Cardiac muscle cell (in vitro differentiated cells and primary cell): ENCODE measurements around the gene COL5A1. TPM values are rescaled to one million over a fixed set of nuclear protein-coding genes. Genes with fewer than 3 reads are reported as not detected.

ENCODE experiments used
- DNase-seq, 2 donors: peaks; one replicate each; pipeline versions ENCODE4 v3.0.0 to v3.0.0-alpha.2; 2010 to 2017; ENCODE audit warnings: low read depth in 1 of 2, low spot score in 1 of 2
- H3K27ac ChIP-seq: fragments of 200-600 bp; sonication (generic); 2 replicates; pipeline ENCODE4 v1.5.1; 2016
- H3K27me3 ChIP-seq: fragments of 200-600 bp; sonication (generic); 2 replicates; pipeline ENCODE4 v1.6.0; 2016; ENCODE audit warnings: control low read depth
- H3K36me3 ChIP-seq: fragments of 200-600 bp; sonication (generic); 2 replicates; pipeline ENCODE4 v1.5.1; 2016; ENCODE audit warnings: control low read depth
- H3K4me1 ChIP-seq: fragments of 200-600 bp; sonication (generic); 2 replicates; pipeline ENCODE4 v1.8.1; 2017; ENCODE audit warnings: low read depth, mild to moderate bottlenecking, mixed run types
- H3K4me3 ChIP-seq: fragments of 200-600 bp; sonication (generic); 2 replicates; pipeline ENCODE4 v1.5.1; 2016; ENCODE audit warnings: mild to moderate bottlenecking
- H3K9me3 ChIP-seq: fragments of 200-600 bp; sonication (generic); 2 replicates; pipeline ENCODE4 v1.5.1; 2017; ENCODE audit warnings: low read depth, mild to moderate bottlenecking, control low read depth
- polyA plus RNA-seq: library from polyadenylated mRNA; unstranded; fragments of >200 nt; fragmentation: Nextera tagmentation; extraction: Ambion mirVana; gene quantifications from 2 replicates; pipeline ENCODE4 v1.2.1, GENCODE V29; 2016
- total RNA-seq: library from RNA; depleted of rRNA; stranded (reverse); fragments of >200 nt; gene quantifications from 2 replicates; pipeline ENCODE4 v1.2.3, GENCODE V29; 2016
- TF ChIP-seq, protein P1 (sequence below): IDR thresholded peaks from 2 replicates; pipeline ENCODE4 v1.5.1; 2012; ENCODE audit warnings: low read depth, mild to moderate bottlenecking, low read length

Gene COL5A1
- total and polyA plus RNA-seq, 2 experiments from 2014 or later: 34.5 to 129 TPM

DNA sequence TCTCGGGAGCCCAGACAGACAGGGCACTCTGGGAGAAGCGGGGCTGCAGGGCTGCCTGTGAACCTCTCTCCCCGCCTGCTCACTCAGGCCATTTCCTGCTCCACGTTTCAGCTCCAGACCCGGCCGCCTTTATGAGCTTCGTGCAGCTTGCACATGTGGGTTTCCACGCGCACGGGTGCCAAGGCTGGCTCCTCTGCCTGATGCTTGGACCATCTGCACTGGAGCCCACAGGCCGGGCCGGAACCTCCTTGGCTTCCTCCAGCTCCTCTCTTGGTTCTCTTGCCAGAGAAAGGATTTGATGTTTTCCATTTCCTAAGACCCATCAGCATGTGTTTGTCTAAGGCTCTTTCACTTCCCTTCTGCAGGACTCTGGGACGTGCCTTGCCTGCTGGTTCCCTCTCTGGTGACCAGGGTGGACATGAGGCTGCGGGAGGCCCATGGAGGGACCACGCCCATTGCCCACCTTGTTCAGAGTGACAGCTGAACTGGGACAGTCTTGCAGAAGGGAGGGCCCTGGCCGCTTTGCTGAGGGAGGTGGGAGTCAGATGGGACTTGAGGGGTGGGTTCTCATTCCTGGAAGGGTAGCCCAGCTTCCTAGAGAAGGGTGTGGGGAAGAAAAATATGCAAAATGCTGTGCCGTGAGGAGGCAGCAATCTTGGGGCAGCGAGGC lies 23.3 kb upstream of the COL5A1 start:
- Histone ChIP-seq H3K4me1 (peaks cover 11% of the 10 kb centered on the region), H3K4me3 (no peak overlapping the region), H3K36me3 (no peaks in the 10 kb centered on the region), H3K27me3 (no peaks in the 10 kb centered on the region), H3K27ac (no peak overlapping the region), H3K9me3 (no peaks in the 10 kb centered on the region)
- TF ChIP-seq, protein P1, sequence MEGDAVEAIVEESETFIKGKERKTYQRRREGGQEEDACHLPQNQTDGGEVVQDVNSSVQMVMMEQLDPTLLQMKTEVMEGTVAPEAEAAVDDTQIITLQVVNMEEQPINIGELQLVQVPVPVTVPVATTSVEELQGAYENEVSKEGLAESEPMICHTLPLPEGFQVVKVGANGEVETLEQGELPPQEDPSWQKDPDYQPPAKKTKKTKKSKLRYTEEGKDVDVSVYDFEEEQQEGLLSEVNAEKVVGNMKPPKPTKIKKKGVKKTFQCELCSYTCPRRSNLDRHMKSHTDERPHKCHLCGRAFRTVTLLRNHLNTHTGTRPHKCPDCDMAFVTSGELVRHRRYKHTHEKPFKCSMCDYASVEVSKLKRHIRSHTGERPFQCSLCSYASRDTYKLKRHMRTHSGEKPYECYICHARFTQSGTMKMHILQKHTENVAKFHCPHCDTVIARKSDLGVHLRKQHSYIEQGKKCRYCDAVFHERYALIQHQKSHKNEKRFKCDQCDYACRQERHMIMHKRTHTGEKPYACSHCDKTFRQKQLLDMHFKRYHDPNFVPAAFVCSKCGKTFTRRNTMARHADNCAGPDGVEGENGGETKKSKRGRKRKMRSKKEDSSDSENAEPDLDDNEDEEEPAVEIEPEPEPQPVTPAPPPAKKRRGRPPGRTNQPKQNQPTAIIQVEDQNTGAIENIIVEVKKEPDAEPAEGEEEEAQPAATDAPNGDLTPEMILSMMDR: no peak
- DNase-seq: peak in 1 of 2 donors; percentile 30

DNA sequence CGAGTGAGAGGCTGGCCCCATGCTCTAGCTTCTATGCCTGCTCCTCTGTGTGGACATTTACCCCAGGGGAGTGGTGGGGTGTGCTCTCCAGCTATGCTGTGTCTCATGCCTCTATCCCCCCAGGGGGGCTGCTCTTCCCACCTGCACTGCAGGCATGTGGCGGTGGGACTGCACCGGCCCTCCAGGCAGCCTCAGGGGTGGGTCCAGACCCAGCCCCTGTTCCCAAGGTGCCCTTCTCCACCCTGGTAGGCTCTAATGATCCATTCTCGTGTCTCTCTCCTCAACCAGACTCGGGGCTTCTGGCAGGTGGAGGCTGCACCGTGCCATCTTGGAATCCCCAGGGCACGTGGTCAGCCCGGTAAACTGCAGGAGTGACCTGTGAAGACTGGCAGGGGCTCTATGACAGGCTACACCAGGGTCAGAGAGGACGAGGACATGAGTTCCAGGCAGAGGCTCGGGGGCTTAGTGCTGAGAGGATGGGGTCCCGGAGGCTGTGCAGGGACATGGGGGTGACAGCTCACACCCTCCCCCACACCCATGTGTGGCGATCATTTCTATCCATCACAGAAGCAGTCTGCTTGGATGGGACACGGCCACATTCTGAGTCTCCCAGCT lies 22.7 kb upstream of the COL5A1 start:
- H3K36me3 ChIP-seq: no peaks in the 10 kb centered on the region
- no peak for DNase-seq
- H3K27me3 ChIP-seq: no peaks in the 10 kb centered on the region
- no peak overlapping the region for H3K4me3 ChIP-seq
- no peak overlapping the region for H3K27ac ChIP-seq
- TF ChIP-seq, protein P1: no peak
- H3K9me3 ChIP-seq: no peaks in the 10 kb centered on the region
- peaks cover 11% of the 10 kb centered on the region for H3K4me1 ChIP-seq

DNA sequence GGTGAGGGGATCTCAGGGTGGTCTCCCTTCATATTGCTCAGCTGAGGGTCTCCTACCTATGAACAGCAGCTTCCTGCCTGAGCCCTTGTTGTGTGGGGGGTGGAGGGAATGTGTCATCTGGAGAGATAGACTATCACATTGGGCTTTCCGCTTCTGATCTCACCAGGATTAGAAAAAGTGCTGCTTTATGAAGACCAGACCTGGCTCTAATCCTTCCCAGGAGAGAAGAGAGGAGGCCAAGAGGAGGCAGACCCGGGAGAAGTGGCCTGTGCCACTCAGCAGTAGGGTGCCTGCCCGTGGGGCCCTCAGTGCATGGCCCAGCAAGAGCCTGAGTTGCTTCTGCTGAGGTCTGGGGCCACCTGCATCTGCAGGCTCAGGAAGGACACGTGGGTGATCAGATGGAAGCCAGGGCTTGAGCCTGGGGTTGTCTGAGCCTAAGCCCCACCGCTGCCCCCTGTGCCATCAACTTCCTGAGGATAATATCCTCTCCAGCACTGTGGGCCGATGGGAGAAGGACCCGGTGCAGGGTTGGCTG lies 22.1 kb upstream of the COL5A1 start:
- TF ChIP-seq, protein P1: no peak
- no peak for DNase-seq
- H3K4me1 ChIP-seq: peaks cover 11% of the 10 kb centered on the region
- no peaks in the 10 kb centered on the region for H3K27me3 ChIP-seq
- no peaks in the 10 kb centered on the region for H3K36me3 ChIP-seq
- no peaks in the 10 kb centered on the region for H3K9me3 ChIP-seq
- no peak overlapping the region for H3K27ac ChIP-seq
- no peak overlapping the region for H3K4me3 ChIP-seq

GRCh38 chr9:134619983-134620661 lies 21.5 kb upstream of the COL5A1 start:
- Histone ChIP-seq H3K36me3 (no peaks in the 10 kb centered on the region), H3K4me1 (peaks cover 11% of the 10 kb centered on the region), H3K27ac (peak overlapping the region; percentile 58), H3K4me3 (no peak overlapping the region), H3K9me3 (no peaks in the 10 kb centered on the region), H3K27me3 (no peaks in the 10 kb centered on the region)
- DNase-seq: no peak
- TF ChIP-seq, protein P1: no peak

GRCh38 chr9:134620751-134621557 lies 20.6 kb upstream of the COL5A1 start:
- DNase-seq: peak in 1 of 2 donors; percentile 55
- H3K4me3 ChIP-seq: no peak overlapping the region
- H3K9me3 ChIP-seq: no peaks in the 10 kb centered on the region

More at GRCh38 chr9:134620751-134621557, 20.6 kb upstream of the COL5A1 start:
- TF ChIP-seq, protein P1: no peak
- Histone ChIP-seq H3K4me1 (peaks cover 19% of the 10 kb centered on the region), H3K36me3 (no peaks in the 10 kb centered on the region), H3K27ac (peak overlapping the region; percentile 58), H3K27me3 (no peaks in the 10 kb centered on the region)
